Measurements from ENCODE around the gene IFNAR2. TPM values are rescaled to one million over a fixed set of nuclear protein-coding genes. Genes with fewer than 3 reads are reported as not detected.
A peak's percentile ranks its signal among the peaks of the same experiment; 100 is the strongest.

Gene IFNAR2
- total and polyA plus RNA-seq, 4 experiments from 2014 or later, result 76.5 to 81.1 (median 77.8) TPM

DNA sequence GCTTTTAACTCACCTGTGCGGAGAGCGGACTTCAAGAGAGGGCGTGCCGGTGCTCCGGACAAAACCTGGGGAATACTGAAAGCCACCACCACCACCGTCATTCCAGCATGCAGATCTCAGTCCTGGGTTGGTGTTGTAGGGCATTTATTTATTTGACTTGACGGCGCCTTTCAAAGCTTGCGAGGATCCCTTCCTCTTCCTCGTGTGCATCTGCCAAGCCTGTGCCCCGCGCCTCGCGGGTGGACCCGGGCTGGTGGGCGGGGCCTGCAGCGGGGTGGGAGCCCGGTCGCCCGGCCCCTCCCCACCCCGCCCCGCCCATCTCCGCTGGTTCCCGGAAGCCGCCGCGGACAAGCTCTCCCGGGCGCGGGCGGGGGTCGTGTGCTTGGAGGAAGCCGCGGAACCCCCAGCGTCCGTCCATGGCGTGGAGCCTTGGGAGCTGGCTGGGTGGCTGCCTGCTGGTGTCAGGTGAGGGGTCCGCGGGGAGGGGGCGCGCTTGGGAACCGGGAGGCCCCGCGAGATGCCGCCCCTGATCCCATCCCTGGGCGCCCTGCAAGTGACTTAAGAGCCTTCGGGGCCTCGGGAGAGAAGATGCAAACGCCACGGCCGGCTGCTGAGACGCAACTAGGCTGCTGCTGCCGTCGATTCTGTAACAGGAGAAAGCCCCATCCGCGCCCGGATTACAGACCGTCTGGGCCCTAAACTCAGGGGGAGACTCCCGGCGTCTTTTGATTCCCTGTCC is 36.5 kb downstream of the IFNAR2 start, which contains the start of gene IL10RB:
TSS of gene IL10RB (plus strand) at position 318 of the 739 bp plus-strand sequence. CDS start at position 417, 99 bp downstream.
- peak within 1 kb of the TSS; percentile 54 to 79 for H3K4me3 ChIP-seq (ENCODE audit: low read length in 2 of 2)
- no peaks in the 10 kb centered on the region for H3K9me3 ChIP-seq (ENCODE audit: control insufficient read depth in 1 of 2, low read length in 2 of 2)
- peak within 1 kb of the TSS; percentile 93 to 99 (median 96) for H3K4me3 Mint-ChIP-seq
- peaks cover 0 to 4% (median 0%) of the 10 kb centered on the region in 8 donors for H3K9me3 Mint-ChIP-seq
- intact Hi-C loops (cut with micrococcal nuclease), result loop anchor here (1.0 to 5.0 kb wide), 4 partner anchors 35 to 96 kb away; partner anchors contain the start of gene IFNAR1
- peaks cover 10% of the 10 kb centered on the region for H3K36me3 ChIP-seq (ENCODE audit: insufficient read depth, low read length)
- H3K27ac Mint-ChIP-seq, result peak within 1 kb of the TSS; percentile 92 to 97 (median 95)
- H3K4me1 ChIP-seq (ENCODE audit: insufficient read depth, low read length), result peaks cover 59% of the 10 kb centered on the region
- ChIA-PET CTCF (ENCODE audit: partially characterized antibody) (interaction anchor here (0.9 to 3.9 kb wide), 11 partner anchors 28 to 179 kb away, joined by 3 to 20 read pairs (median 4); no protein-coding TSS in a partner anchor), POLR2A (ENCODE audit: partially characterized antibody) (interaction anchor here (0.6 to 4.8 kb wide), 28 partner anchors 8 to 213 kb away, joined by 3 to 36 read pairs (median 7); partner anchors contain the start of genes IFNAR1, IFNAR2 and TMEM50B)
- H3K27ac ChIP-seq (ENCODE audit: low read depth, low read length), result peak within 1 kb of the TSS; percentile 80
- peaks cover 21 to 53% of the 10 kb centered on the region in 2 donors for H3K36me3 Mint-ChIP-seq
- DNase-seq, result peak; percentile 61 to 77 (median 68)
- H3K27me3 ChIP-seq (ENCODE audit: insufficient read depth, low read length), result no peaks in the 10 kb centered on the region
- H3K27me3 Mint-ChIP-seq, result no peaks in the 10 kb centered on the region
- peaks cover 38 to 74% (median 50%) of the 10 kb centered on the region in 4 donors for H3K4me1 Mint-ChIP-seq

DNA sequence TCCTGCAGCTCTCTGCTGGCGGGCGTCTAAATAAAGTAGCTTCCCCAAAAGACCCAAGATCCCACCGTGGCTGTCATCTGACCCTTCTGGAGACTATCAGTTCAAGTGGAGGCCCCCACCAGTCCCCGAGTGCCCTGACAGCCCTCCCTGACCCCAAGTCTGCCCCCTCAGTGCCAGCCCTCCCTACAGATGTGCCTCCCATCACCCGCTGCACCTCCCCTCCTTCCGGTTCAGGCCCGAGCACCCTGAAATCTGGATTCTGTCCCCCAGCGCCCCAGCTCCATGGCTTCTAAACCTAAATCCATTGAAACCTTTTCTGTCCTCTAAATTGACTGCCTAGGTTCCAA is 37.0 kb downstream of the IFNAR2 start:
- intact Hi-C loops (cut with micrococcal nuclease), result loop anchor here (1.0 to 5.0 kb wide), 4 partner anchors 36 to 96 kb away; partner anchors contain the start of gene IFNAR1
- peak in 2 of 5 donors; percentile 30 to 40 for DNase-seq
- peaks cover 38 to 71% (median 47%) of the 10 kb centered on the region in 4 donors for H3K4me1 Mint-ChIP-seq
- H3K36me3 Mint-ChIP-seq, result peaks cover 21 to 52% of the 10 kb centered on the region in 2 donors
- Histone ChIP-seq H3K4me3 (ENCODE audit: low read length in 2 of 2) (peak overlapping the region; percentile 34 to 79), H3K36me3 (ENCODE audit: insufficient read depth, low read length) (peaks cover 10% of the 10 kb centered on the region), H3K27ac (ENCODE audit: low read depth, low read length) (peak overlapping the region; percentile 80), H3K4me1 (ENCODE audit: insufficient read depth, low read length) (peaks cover 55% of the 10 kb centered on the region), H3K9me3 (ENCODE audit: control insufficient read depth in 1 of 2, low read length in 2 of 2) (no peaks in the 10 kb centered on the region), H3K27me3 (ENCODE audit: insufficient read depth, low read length) (no peaks in the 10 kb centered on the region)
- peak overlapping the region; percentile 91 to 97 (median 95) for H3K27ac Mint-ChIP-seq
- H3K9me3 Mint-ChIP-seq, result peaks cover 0 to 4% (median 0%) of the 10 kb centered on the region in 8 donors
- ChIA-PET POLR2A (ENCODE audit: partially characterized antibody) (interaction anchor here (0.9 to 4.8 kb wide), 26 partner anchors 9 to 213 kb away, joined by 3 to 36 read pairs (median 7); partner anchors contain the start of genes IFNAR1, IFNAR2 and TMEM50B), CTCF (ENCODE audit: partially characterized antibody) (interaction anchor here (0.9 to 3.9 kb wide), 12 partner anchors 28 to 179 kb away, joined by 3 to 20 read pairs (median 4); partner anchors contain the start of gene IFNAR1)
- no peaks in the 10 kb centered on the region for H3K27me3 Mint-ChIP-seq
- H3K4me3 Mint-ChIP-seq, result peak overlapping the region; percentile 93 to 99 (median 96)

GRCh38 chr21:33267250-33267649 is 37.5 kb downstream of the IFNAR2 start:
- H3K4me1 Mint-ChIP-seq, result peaks cover 38 to 71% (median 47%) of the 10 kb centered on the region in 4 donors
- H3K27me3 Mint-ChIP-seq, result no peaks in the 10 kb centered on the region
- H3K27me3 ChIP-seq (ENCODE audit: insufficient read depth, low read length), result no peaks in the 10 kb centered on the region
- peaks cover 21 to 55% of the 10 kb centered on the region in 2 donors for H3K36me3 Mint-ChIP-seq
- peaks cover 10% of the 10 kb centered on the region for H3K36me3 ChIP-seq (ENCODE audit: insufficient read depth, low read length)
- peak overlapping the region; percentile 80 for H3K27ac ChIP-seq (ENCODE audit: low read depth, low read length)
- no peaks in the 10 kb centered on the region for H3K9me3 ChIP-seq (ENCODE audit: control insufficient read depth in 1 of 2, low read length in 2 of 2)
- CTCF ChIA-PET (ENCODE audit: partially characterized antibody), result interaction anchor here (1.0 to 3.9 kb wide), 9 partner anchors 9 to 178 kb away, joined by 3 to 20 read pairs (median 5); partner anchors contain the start of gene IFNAR1
- peaks cover 50% of the 10 kb centered on the region for H3K4me1 ChIP-seq (ENCODE audit: insufficient read depth, low read length)
- H3K27ac Mint-ChIP-seq, result peak overlapping the region; percentile 91 to 97 (median 95)
- intact Hi-C loops (cut with micrococcal nuclease), result loop anchor here (2.0 to 5.0 kb wide), 2 partner anchors 36 to 95 kb away; no protein-coding TSS in a partner anchor
- H3K4me3 Mint-ChIP-seq, result peak overlapping the region; percentile 93 to 99 (median 96)
- no peak for DNase-seq
- POLR2A ChIA-PET (ENCODE audit: partially characterized antibody), result interaction anchor here (0.9 to 4.8 kb wide), 24 partner anchors 10 to 212 kb away, joined by 3 to 36 read pairs (median 7); partner anchors contain the start of genes IFNAR1, IFNAR2 and TMEM50B
- peaks cover 0 to 4% (median 0%) of the 10 kb centered on the region in 8 donors for H3K9me3 Mint-ChIP-seq
- H3K4me3 ChIP-seq (ENCODE audit: low read length in 2 of 2), result peak overlapping the region; percentile 34 to 79

DNA sequence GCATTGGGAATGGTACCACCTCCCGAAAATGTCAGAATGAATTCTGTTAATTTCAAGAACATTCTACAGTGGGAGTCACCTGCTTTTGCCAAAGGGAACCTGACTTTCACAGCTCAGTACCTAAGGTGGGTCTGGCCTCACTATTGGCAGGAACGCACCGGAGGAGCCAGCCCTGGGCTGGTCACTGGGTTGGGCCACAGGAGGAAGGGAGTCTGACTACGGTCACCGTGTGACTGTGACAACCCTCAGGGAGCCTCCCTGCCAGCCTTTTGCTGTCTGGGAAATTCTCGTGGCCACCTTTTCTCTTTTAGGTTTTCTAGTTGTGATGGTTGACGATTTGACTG is 38.6 kb downstream of the IFNAR2 start:
- intact Hi-C loops (cut with micrococcal nuclease), result loop anchor here (5.0 kb wide), 1 partner anchor 94 kb away; no protein-coding TSS in a partner anchor
- DNase-seq, result no peak
- Histone ChIP-seq H3K27me3 (ENCODE audit: insufficient read depth, low read length) (no peaks in the 10 kb centered on the region), H3K9me3 (ENCODE audit: control insufficient read depth in 1 of 2, low read length in 2 of 2) (no peaks in the 10 kb centered on the region), H3K4me3 (ENCODE audit: low read length in 2 of 2) (no peak overlapping the region), H3K27ac (ENCODE audit: low read depth, low read length) (peak overlapping the region; percentile 47), H3K4me1 (ENCODE audit: insufficient read depth, low read length) (peaks cover 47% of the 10 kb centered on the region), H3K36me3 (ENCODE audit: insufficient read depth, low read length) (peaks cover 10% of the 10 kb centered on the region)
- H3K9me3 Mint-ChIP-seq, result peaks cover 0 to 4% (median 0%) of the 10 kb centered on the region in 8 donors
- H3K27ac Mint-ChIP-seq, result peak overlapping the region; percentile 78 to 97 (median 91)
- ChIA-PET POLR2A (ENCODE audit: partially characterized antibody) (interaction anchor here (0.8 to 4.8 kb wide), 9 partner anchors 8 to 116 kb away, joined by 3 to 36 read pairs (median 4); partner anchors contain the start of genes IFNAR1 and IFNAR2), CTCF (ENCODE audit: partially characterized antibody) (interaction anchor here (1.2 to 2.9 kb wide), 4 partner anchors 8 to 71 kb away, joined by 3 to 10 read pairs (median 4); no protein-coding TSS in a partner anchor)
- no peaks in the 10 kb centered on the region for H3K27me3 Mint-ChIP-seq
- peaks cover 42 to 72% (median 53%) of the 10 kb centered on the region in 4 donors for H3K4me1 Mint-ChIP-seq
- peak overlapping the region; percentile 89 to 99 (median 96) for H3K4me3 Mint-ChIP-seq
- H3K36me3 Mint-ChIP-seq, result peaks cover 22 to 56% of the 10 kb centered on the region in 2 donors

GRCh38 chr21:33268737-33269441 is 39.2 kb downstream of the IFNAR2 start:
- peaks cover 10% of the 10 kb centered on the region for H3K36me3 ChIP-seq (ENCODE audit: insufficient read depth, low read length)
- no peaks in the 10 kb centered on the region for H3K27me3 ChIP-seq (ENCODE audit: insufficient read depth, low read length)
- Mint-ChIP-seq H3K4me1 (peaks cover 45 to 76% (median 57%) of the 10 kb centered on the region in 4 donors), H3K36me3 (peaks cover 28 to 58% of the 10 kb centered on the region in 2 donors), H3K9me3 (peaks cover 0 to 4% (median 0%) of the 10 kb centered on the region in 8 donors), H3K4me3 (peak overlapping the region; percentile 6 to 99 (median 78)), H3K27me3 (no peaks in the 10 kb centered on the region), H3K27ac (peak overlapping the region; percentile 70 to 97 (median 87))
- ChIA-PET CTCF (ENCODE audit: partially characterized antibody) (interaction anchor here (1.2 to 1.4 kb wide), 2 partner anchors 10 to 72 kb away, joined by 3 to 5 read pairs; no protein-coding TSS in a partner anchor), POLR2A (ENCODE audit: partially characterized antibody) (interaction anchor here (0.8 to 4.8 kb wide), 8 partner anchors 9 to 115 kb away, joined by 3 to 36 read pairs (median 4); partner anchors contain the start of genes IFNAR1 and IFNAR2)
- peak in 4 of 5 donors; percentile 18 to 56 (median 30) for DNase-seq
- H3K4me1 ChIP-seq (ENCODE audit: insufficient read depth, low read length), result peaks cover 47% of the 10 kb centered on the region
- H3K27ac ChIP-seq (ENCODE audit: low read depth, low read length), result peak overlapping the region; percentile 47
- intact Hi-C loops (cut with micrococcal nuclease), result loop anchor here (5.0 kb wide), 1 partner anchor 93 kb away; no protein-coding TSS in a partner anchor
- no peak overlapping the region for H3K4me3 ChIP-seq (ENCODE audit: low read length in 2 of 2)
- no peaks in the 10 kb centered on the region for H3K9me3 ChIP-seq (ENCODE audit: control insufficient read depth in 1 of 2, low read length in 2 of 2)

- H3K27ac ChIP-seq (ENCODE audit: low read depth, low read length), result no peak overlapping the region
- POLR2A ChIA-PET (ENCODE audit: partially characterized antibody), result no interaction called here
- no peaks in the 10 kb centered on the region for H3K27me3 ChIP-seq (ENCODE audit: insufficient read depth, low read length)
- CTCF ChIA-PET (ENCODE audit: partially characterized antibody), result interaction anchor here (0.7 kb wide), 1 partner anchor 1711 kb away, joined by 3 read pairs; no protein-coding TSS in a partner anchor
- H3K9me3 Mint-ChIP-seq, result peaks cover 0 to 4% (median 0%) of the 10 kb centered on the region in 8 donors
- intact Hi-C loops (cut with micrococcal nuclease), result no loop called here
- H3K9me3 ChIP-seq (ENCODE audit: control insufficient read depth in 1 of 2, low read length in 2 of 2), result no peaks in the 10 kb centered on the region
- H3K36me3 Mint-ChIP-seq, result peaks cover 29 to 56% of the 10 kb centered on the region in 2 donors
- H3K27ac Mint-ChIP-seq, result peak overlapping the region in 3 of 7 donors; percentile 21 to 29 (median 23)
- peaks cover 36 to 64% (median 50%) of the 10 kb centered on the region in 4 donors for H3K4me1 Mint-ChIP-seq
- peak overlapping the region in 1 of 8 donors; percentile 13 for H3K4me3 Mint-ChIP-seq
- H3K36me3 ChIP-seq (ENCODE audit: insufficient read depth, low read length), result peaks cover 10% of the 10 kb centered on the region
- no peaks in the 10 kb centered on the region for H3K27me3 Mint-ChIP-seq
- DNase-seq, result no peak
- H3K4me3 ChIP-seq (ENCODE audit: low read length in 2 of 2), result no peak overlapping the region
- peaks cover 34% of the 10 kb centered on the region for H3K4me1 ChIP-seq (ENCODE audit: insufficient read depth, low read length)
These were observed 41.2 kb downstream of the IFNAR2 start for GRCh38 chr21:33270986-33271385.

Data from CD4-positive, alpha-beta memory T cell (primary cell).